Panc1 (cell line): ENCODE data around the gene MAGI1. TPM values are rescaled to one million over a fixed set of nuclear protein-coding genes. Genes with fewer than 3 reads are reported as not detected.

Source experiments
- ATAC-seq: fragments of 200-7000 bp; cut with Tn5 transposase; 2 replicates; pipeline ENCODE4 v1.9.1; 2020; ENCODE audit warnings: mild to moderate bottlenecking, moderate library complexity
- BruUV-seq: library from RNA; stranded (reverse); fragments of 400-500 nt; replicated peaks from 2 replicates; lab custom pipeline; 2021; lab: Mats Ljungman, UMichigan
- CTCF ChIA-PET: fragments of 300-600 bp; sonication (Branson Sonifier 250); formaldehyde crosslinking; loops from one replicate; lab custom pipeline; 2022; ENCODE audit warnings: antibody characterized with exemption; lab: Charles Lee
- POLR2A ChIA-PET: fragments of 300-600 bp; sonication (Branson Sonifier 250); formaldehyde crosslinking; loops from one replicate; lab custom pipeline; 2022; ENCODE audit warnings: antibody characterized with exemption; lab: Charles Lee
- DNase-seq: peaks from one replicate; pipeline ENCODE4 v3.0.0-alpha.2; 2010; ENCODE audit warnings: low read depth, low spot score
- H3K27ac ChIP-seq: 2 replicates; pipeline ENCODE4 v1.5.1; 2011; ENCODE audit warnings: mild to moderate bottlenecking, low read length, inconsistent platforms
- H3K27me3 ChIP-seq: fragments of 200-500 bp; sonication (Bioruptor generic); 2 replicates; pipeline ENCODE4 v1.6.0; 2014; ENCODE audit warnings: low read length, inconsistent platforms; ENCODE audit not compliant: control insufficient read depth, insufficient read depth
- H3K36me3 ChIP-seq: fragments of 200-500 bp; sonication (Bioruptor generic); 2 replicates; pipeline ENCODE4 v1.5.1; 2014; ENCODE audit warnings: inconsistent platforms, mild to moderate bottlenecking, low read length, moderate library complexity; ENCODE audit not compliant: control insufficient read depth, insufficient read depth
- H3K4me1 ChIP-seq: 2 replicates; pipeline ENCODE4 v1.5.1; 2011; ENCODE audit warnings: inconsistent platforms, mild to moderate bottlenecking, low read length, moderate library complexity; ENCODE audit not compliant: control insufficient read depth, insufficient read depth
- H3K4me3 ChIP-seq, 2 experiments: 2 replicates each; pipeline ENCODE4 v1.5.1; 2011 to 2012; ENCODE audit warnings: low read depth in 2 of 2, low read length in 2 of 2, mild to moderate bottlenecking in 2 of 2, inconsistent platforms in 1 of 2, moderate library complexity in 1 of 2
- H3K9me3 ChIP-seq: fragments of 200-500 bp; sonication (Bioruptor generic); 2 replicates; pipeline ENCODE4 v1.5.1; 2014; ENCODE audit warnings: low read depth, mild to moderate bottlenecking, inconsistent platforms, low read length, moderate library complexity; ENCODE audit not compliant: control insufficient read depth, insufficient read depth
- POLR2AphosphoS5 ChIP-seq: IDR thresholded peaks from 2 replicates; pipeline ENCODE4 v1.6.1; 2012; ENCODE audit warnings: mild to moderate bottlenecking, low read depth, low read length, moderate library complexity
- SIN3A ChIP-seq: IDR thresholded peaks from 2 replicates; pipeline ENCODE4 v1.6.1; 2012; ENCODE audit warnings: low read depth, mild to moderate bottlenecking, low read length, moderate library complexity, borderline replicate concordance; ENCODE audit not compliant: insufficient read depth
- TCF7L2 ChIP-seq: IDR thresholded peaks from 2 replicates; pipeline ENCODE4 v1.6.1; 2011; ENCODE audit warnings: mild to moderate bottlenecking, low read depth, low read length, inconsistent platforms
- in situ Hi-C: cut with HindIII; loops from 2 replicates; pipeline ENCODE4 v1.10.0; 2016; ENCODE audit warnings: low sequenced_read_pairs, low pct_unique_long_range_greater_than_20kb
- intact Hi-C: fragments of 100-400 bp; cut with micrococcal nuclease; formaldehyde crosslinking; loops from one replicate; pipeline ENCODE4 v1.10.0; 2022; ENCODE audit not compliant: unreplicated experiment
- total RNA-seq: library from RNA; stranded (reverse); gene quantifications from one replicate; pipeline ENCODE4 v1.2.1, GENCODE V29; 2021; ENCODE audit not compliant: unreplicated experiment
- TF ChIP-seq, protein P1 (sequence below), 2 experiments: IDR thresholded peaks; 2 replicates each; pipeline ENCODE4 v1.6.1; 2011 to 2012; ENCODE audit warnings: low read depth in 2 of 2, control low read depth in 1 of 2, low read length in 1 of 2, mild to moderate bottlenecking in 1 of 2, moderate library complexity in 1 of 2; ENCODE audit not compliant: insufficient read depth in 1 of 2
- TF ChIP-seq, protein P2 (sequence below): fragments of 450-650 bp; IDR thresholded peaks from 2 replicates; pipeline ENCODE4 v1.5.1; 2017; ENCODE audit warnings: mild to moderate bottlenecking

The MAGI1 gene
- total RNA-seq, 1 experiment from 2014 or later: 9.5 TPM

DNA sequence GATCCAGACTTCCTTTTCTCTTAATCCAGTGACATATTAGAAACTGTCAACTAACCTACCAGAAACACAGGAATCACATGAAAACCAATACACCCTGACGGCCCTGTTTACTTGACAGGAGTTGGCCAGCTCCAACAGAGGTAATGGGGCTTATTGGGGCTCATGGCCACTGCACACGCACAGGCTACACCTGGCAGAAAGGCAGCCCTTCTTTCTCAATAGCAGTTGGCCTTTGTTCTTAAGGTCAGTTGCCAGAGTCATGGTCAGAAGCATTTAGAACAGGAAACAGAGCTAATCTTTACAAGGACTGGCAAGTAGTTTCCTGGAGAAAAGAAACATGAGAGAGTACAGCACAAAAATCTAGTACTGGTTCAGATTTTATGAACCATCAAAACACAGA, 181.8 kb downstream of the MAGI1 start:
- in situ Hi-C loops (no loop called here), intact Hi-C loops (no loop called here)
- no TSS peak for BruUV-seq
- peaks cover 4% of the 10 kb centered on the region for H3K4me1 ChIP-seq
- no peak overlapping the region for H3K4me3 ChIP-seq
- ChIA-PET POLR2A (no interaction called here), CTCF (no interaction called here)
- no peaks in the 10 kb centered on the region for H3K9me3 ChIP-seq
- DNase-seq: no peak
- no peaks in the 10 kb centered on the region for H3K27me3 ChIP-seq
- TF ChIP-seq POLR2AphosphoS5: no peak
- TF ChIP-seq, protein P1, sequence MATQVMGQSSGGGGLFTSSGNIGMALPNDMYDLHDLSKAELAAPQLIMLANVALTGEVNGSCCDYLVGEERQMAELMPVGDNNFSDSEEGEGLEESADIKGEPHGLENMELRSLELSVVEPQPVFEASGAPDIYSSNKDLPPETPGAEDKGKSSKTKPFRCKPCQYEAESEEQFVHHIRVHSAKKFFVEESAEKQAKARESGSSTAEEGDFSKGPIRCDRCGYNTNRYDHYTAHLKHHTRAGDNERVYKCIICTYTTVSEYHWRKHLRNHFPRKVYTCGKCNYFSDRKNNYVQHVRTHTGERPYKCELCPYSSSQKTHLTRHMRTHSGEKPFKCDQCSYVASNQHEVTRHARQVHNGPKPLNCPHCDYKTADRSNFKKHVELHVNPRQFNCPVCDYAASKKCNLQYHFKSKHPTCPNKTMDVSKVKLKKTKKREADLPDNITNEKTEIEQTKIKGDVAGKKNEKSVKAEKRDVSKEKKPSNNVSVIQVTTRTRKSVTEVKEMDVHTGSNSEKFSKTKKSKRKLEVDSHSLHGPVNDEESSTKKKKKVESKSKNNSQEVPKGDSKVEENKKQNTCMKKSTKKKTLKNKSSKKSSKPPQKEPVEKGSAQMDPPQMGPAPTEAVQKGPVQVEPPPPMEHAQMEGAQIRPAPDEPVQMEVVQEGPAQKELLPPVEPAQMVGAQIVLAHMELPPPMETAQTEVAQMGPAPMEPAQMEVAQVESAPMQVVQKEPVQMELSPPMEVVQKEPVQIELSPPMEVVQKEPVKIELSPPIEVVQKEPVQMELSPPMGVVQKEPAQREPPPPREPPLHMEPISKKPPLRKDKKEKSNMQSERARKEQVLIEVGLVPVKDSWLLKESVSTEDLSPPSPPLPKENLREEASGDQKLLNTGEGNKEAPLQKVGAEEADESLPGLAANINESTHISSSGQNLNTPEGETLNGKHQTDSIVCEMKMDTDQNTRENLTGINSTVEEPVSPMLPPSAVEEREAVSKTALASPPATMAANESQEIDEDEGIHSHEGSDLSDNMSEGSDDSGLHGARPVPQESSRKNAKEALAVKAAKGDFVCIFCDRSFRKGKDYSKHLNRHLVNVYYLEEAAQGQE (IDR thresholded peaks at IDR 0.05; ENCODE audit: insufficient read depth in 1 of 2, low read depth in 2 of 2, low read length in 1 of 2): no peak
- TF ChIP-seq, protein P2, sequence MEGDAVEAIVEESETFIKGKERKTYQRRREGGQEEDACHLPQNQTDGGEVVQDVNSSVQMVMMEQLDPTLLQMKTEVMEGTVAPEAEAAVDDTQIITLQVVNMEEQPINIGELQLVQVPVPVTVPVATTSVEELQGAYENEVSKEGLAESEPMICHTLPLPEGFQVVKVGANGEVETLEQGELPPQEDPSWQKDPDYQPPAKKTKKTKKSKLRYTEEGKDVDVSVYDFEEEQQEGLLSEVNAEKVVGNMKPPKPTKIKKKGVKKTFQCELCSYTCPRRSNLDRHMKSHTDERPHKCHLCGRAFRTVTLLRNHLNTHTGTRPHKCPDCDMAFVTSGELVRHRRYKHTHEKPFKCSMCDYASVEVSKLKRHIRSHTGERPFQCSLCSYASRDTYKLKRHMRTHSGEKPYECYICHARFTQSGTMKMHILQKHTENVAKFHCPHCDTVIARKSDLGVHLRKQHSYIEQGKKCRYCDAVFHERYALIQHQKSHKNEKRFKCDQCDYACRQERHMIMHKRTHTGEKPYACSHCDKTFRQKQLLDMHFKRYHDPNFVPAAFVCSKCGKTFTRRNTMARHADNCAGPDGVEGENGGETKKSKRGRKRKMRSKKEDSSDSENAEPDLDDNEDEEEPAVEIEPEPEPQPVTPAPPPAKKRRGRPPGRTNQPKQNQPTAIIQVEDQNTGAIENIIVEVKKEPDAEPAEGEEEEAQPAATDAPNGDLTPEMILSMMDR: no peak
- no peak for TF ChIP-seq SIN3A
- TF ChIP-seq TCF7L2: no peak
- no peak overlapping the region for H3K27ac ChIP-seq
- no peak for ATAC-seq
- no peaks in the 10 kb centered on the region for H3K36me3 ChIP-seq

DNA sequence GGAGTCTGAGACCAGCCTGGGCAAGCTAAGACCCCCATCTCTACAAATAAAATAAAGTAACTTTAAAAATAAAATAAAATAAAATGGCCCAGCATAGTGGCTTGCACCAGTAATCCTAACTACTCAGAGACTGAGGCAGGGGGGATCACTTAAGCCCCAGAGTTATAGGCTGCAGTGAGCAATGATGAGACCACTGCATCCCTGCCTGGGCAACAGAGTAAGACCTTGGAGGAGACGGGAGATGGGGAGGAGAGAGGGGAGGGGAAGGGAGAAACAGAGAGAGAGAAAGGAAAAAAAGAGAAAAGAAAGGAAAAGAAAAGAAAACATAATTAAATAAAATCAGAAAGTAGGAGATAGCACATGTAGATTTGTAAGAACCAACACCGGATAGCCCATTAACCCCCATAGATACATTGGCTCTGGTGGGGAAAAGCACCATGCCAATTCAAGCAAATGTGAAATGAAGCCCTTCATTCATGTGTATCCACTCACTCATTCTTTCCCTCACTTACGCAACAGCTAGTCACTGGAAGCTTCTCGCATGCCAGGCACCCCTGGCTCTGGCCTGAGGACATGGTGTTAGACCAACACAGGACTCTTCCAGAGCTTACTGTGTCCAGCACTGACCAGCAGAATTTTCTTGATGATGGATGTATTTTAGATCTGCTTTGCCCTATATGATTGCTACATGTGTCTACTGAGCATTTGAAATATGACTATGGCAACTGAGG, 183.2 kb downstream of the MAGI1 start:
- no peaks in the 10 kb centered on the region for H3K27me3 ChIP-seq
- no peak overlapping the region for H3K27ac ChIP-seq
- ChIA-PET POLR2A (no interaction called here), CTCF (no interaction called here)
- no peaks in the 10 kb centered on the region for H3K36me3 ChIP-seq
- in situ Hi-C loops: no loop called here
- BruUV-seq: no TSS peak
- DNase-seq: no peak
- no peak overlapping the region for H3K4me3 ChIP-seq
- intact Hi-C loops: no loop called here
- H3K9me3 ChIP-seq: no peaks in the 10 kb centered on the region
- no peak for ATAC-seq
- H3K4me1 ChIP-seq: peaks cover 4% of the 10 kb centered on the region
- TF ChIP-seq, protein P2: no peak
- TF ChIP-seq, protein P1 (IDR thresholded peaks at IDR 0.05; ENCODE audit: insufficient read depth in 1 of 2, low read depth in 2 of 2, low read length in 1 of 2): no peak
- no peak for TF ChIP-seq TCF7L2
- no peak for TF ChIP-seq SIN3A
- TF ChIP-seq POLR2AphosphoS5: no peak
